Mononuclear cell (primary cell): ENCODE results near the gene MADCAM1. TPM values are rescaled to one million over a fixed set of nuclear protein-coding genes. Genes with fewer than 3 reads are reported as not detected.
"Not testable (repeated sequence)": the region's sequence is repeated elsewhere in the genome, so short reads cannot be mapped to it uniquely, and the experiment has no call there.

Source experiments
- H3K27me3 ChIP-seq: 2 replicates; pipeline ENCODE4 v1.6.0; 2011; ENCODE audit warnings: low read length, control low read depth; ENCODE audit not compliant: insufficient read depth
- H3K4me1 ChIP-seq: 2 replicates; pipeline ENCODE4 v1.5.1; 2011; ENCODE audit warnings: mild to moderate bottlenecking, low read length, control low read depth; ENCODE audit not compliant: insufficient read depth
- H3K4me3 ChIP-seq: 2 replicates; pipeline ENCODE4 v1.5.1; 2011; ENCODE audit warnings: mild to moderate bottlenecking, low read length, moderate library complexity
- H3K9me3 ChIP-seq: 2 replicates; pipeline ENCODE4 v1.5.1; 2011; ENCODE audit warnings: low read depth, mild to moderate bottlenecking, control low read depth, low read length
- total RNA-seq: library from RNA; depleted of rRNA; stranded (reverse); fragments of >200 nt; gene quantifications from one replicate; pipeline ENCODE4 v1.2.3, GENCODE V29; 2012

MADCAM1 gene
- total RNA-seq, 1 donor = not detected

- H3K27me3 ChIP-seq = no peaks in the 10 kb centered on the region
- no peaks in the 10 kb centered on the region for H3K4me1 ChIP-seq
- H3K9me3 ChIP-seq = no peaks in the 10 kb centered on the region
- no peak overlapping the region for H3K4me3 ChIP-seq
Observed at GRCh38 chr19:478236-478903, 17.9 kb upstream of the MADCAM1 start.

GRCh38 chr19:478976-479375, 17.3 kb upstream of the MADCAM1 start:
- H3K9me3 ChIP-seq = no peaks in the 10 kb centered on the region
- no peaks in the 10 kb centered on the region for H3K27me3 ChIP-seq
- H3K4me3 ChIP-seq = no peak overlapping the region
- H3K4me1 ChIP-seq = no peaks in the 10 kb centered on the region

- H3K4me3 ChIP-seq = no peak overlapping the region
- no peaks in the 10 kb centered on the region for H3K4me1 ChIP-seq
- H3K27me3 ChIP-seq = no peaks in the 10 kb centered on the region
- no peaks in the 10 kb centered on the region for H3K9me3 ChIP-seq
Observed at GRCh38 chr19:480016-480855, 16.1 kb upstream of the MADCAM1 start.

- H3K4me1 ChIP-seq, H3K4me3 ChIP-seq, H3K9me3 ChIP-seq, H3K27me3 ChIP-seq: not testable (repeated sequence)
Observed at GRCh38 chr19:481100-481499, 15.2 kb upstream of the MADCAM1 start.

GRCh38 chr19:482186-483041, 13.9 kb upstream of the MADCAM1 start:
- Histone ChIP-seq H3K4me1 (no peaks in the 10 kb centered on the region), H3K9me3 (no peaks in the 10 kb centered on the region), H3K4me3 (no peak overlapping the region), H3K27me3 (no peaks in the 10 kb centered on the region)

- no peak overlapping the region for H3K4me3 ChIP-seq
- H3K4me1 ChIP-seq = no peaks in the 10 kb centered on the region
- no peaks in the 10 kb centered on the region for H3K27me3 ChIP-seq
- H3K9me3 ChIP-seq = no peaks in the 10 kb centered on the region
Observed at GRCh38 chr19:483332-484072, 12.8 kb upstream of the MADCAM1 start.

GRCh38 chr19:484494-484893, 11.8 kb upstream of the MADCAM1 start:
- H3K4me1 ChIP-seq = peaks cover 2% of the 10 kb centered on the region
- no peak overlapping the region for H3K4me3 ChIP-seq
- no peaks in the 10 kb centered on the region for H3K27me3 ChIP-seq
- no peaks in the 10 kb centered on the region for H3K9me3 ChIP-seq

- H3K27me3 ChIP-seq = no peaks in the 10 kb centered on the region
- H3K4me1 ChIP-seq = peaks cover 8% of the 10 kb centered on the region
- no peaks in the 10 kb centered on the region for H3K9me3 ChIP-seq
- no peak overlapping the region for H3K4me3 ChIP-seq
Observed at GRCh38 chr19:485077-485476, 11.2 kb upstream of the MADCAM1 start.

GRCh38 chr19:485583-486236, 10.6 kb upstream of the MADCAM1 start:
- Histone ChIP-seq H3K9me3 (no peaks in the 10 kb centered on the region), H3K4me3 (no peak overlapping the region), H3K4me1 (peaks cover 8% of the 10 kb centered on the region), H3K27me3 (no peaks in the 10 kb centered on the region)

- Histone ChIP-seq H3K4me1 (peaks cover 8% of the 10 kb centered on the region), H3K9me3 (no peaks in the 10 kb centered on the region), H3K27me3 (no peaks in the 10 kb centered on the region), H3K4me3 (peak overlapping the region; percentile 85)
Observed at GRCh38 chr19:488505-489417, 7.5 kb upstream of the MADCAM1 start.

GRCh38 chr19:489418-490196, 6.7 kb upstream of the MADCAM1 start:
- Histone ChIP-seq H3K27me3 (no peaks in the 10 kb centered on the region), H3K4me1 (peaks cover 8% of the 10 kb centered on the region), H3K4me3 (peak overlapping the region; percentile 85), H3K9me3 (no peaks in the 10 kb centered on the region)

GRCh38 chr19:491146-491741, 5.0 kb upstream of the MADCAM1 start:
- Histone ChIP-seq H3K4me1 (peaks cover 8% of the 10 kb centered on the region), H3K27me3 (peaks cover 4% of the 10 kb centered on the region), H3K9me3 (no peaks in the 10 kb centered on the region), H3K4me3 (no peak overlapping the region)
